HL-60 (cell line): Measurements from ENCODE around the gene ASRGL1.

ENCODE experiments used
- DNase-seq, 2 experiments: peaks; one replicate each; pipeline ENCODE4 v3.0.0-alpha.2; 2010 to 2020; ENCODE audit warnings: low read depth in 1 of 2, low spot score in 1 of 2
- H3K27ac ChIP-seq: fragments of 250-450 bp; sonication (Bioruptor Pico); replicated peaks from 2 replicates; pipeline ENCODE4 v1.5.1; 2020; ENCODE audit warnings: mild to moderate bottlenecking, moderate library complexity
- H3K27me3 ChIP-seq: fragments of 250-450 bp; sonication (Bioruptor Pico); 2 replicates; pipeline ENCODE4 v1.5.1; 2021; ENCODE audit warnings: mild to moderate bottlenecking, moderate library complexity; ENCODE audit not compliant: insufficient read depth, poor library complexity, severe bottlenecking
- H3K4me3 ChIP-seq: replicated peaks from 2 replicates; pipeline ENCODE4 v1.5.1; 2011; ENCODE audit warnings: mild to moderate bottlenecking, control low read depth, low read length; ENCODE audit not compliant: insufficient read depth
- GABPA ChIP-seq: IDR thresholded peaks from 2 replicates; pipeline ENCODE4 v1.6.1; 2012; ENCODE audit warnings: low read depth
- POLR2AphosphoS5 ChIP-seq: IDR thresholded peaks from 2 replicates; pipeline ENCODE4 v1.6.1; 2012; ENCODE audit warnings: low read depth
- SPI1 ChIP-seq: IDR thresholded peaks from 2 replicates; pipeline ENCODE4 v1.6.1; 2012; ENCODE audit warnings: low read depth, mild to moderate bottlenecking, borderline replicate concordance
- TF ChIP-seq, protein P1 (sequence below): IDR thresholded peaks from 2 replicates; pipeline ENCODE4 v1.6.1; 2012; ENCODE audit warnings: low read depth; ENCODE audit not compliant: insufficient replicate concordance
- TF ChIP-seq, protein P2 (sequence below): IDR thresholded peaks from one replicate; pipeline ENCODE4 v1.5.1; 2011; ENCODE audit warnings: low read length, control low read depth, inconsistent platforms; ENCODE audit not compliant: insufficient read depth

ASRGL1 gene

DNA sequence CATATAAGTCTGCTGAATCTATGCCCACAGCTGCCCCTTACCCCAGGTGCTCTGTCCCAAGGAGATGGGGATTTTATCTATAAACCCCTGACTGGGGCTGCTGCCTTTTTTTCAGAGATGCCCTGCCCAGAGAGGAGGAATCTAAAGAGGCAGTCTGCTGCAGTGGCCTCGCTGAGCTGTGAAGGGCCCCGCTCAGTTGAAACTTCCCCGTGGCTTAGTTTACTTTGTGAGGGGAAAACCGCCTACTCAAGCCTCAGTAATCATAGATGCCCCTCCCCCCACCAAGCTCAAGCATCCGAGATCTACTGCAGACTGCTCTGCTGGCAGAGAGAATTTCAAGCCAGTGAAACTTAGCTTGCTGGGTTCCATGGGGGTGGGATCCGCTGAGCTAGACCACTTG is 31.0 kb upstream of the ASRGL1 start:
- no peak overlapping the region for H3K27ac ChIP-seq
- TF ChIP-seq GABPA (no peak), SPI1 (no peak), POLR2AphosphoS5 (no peak)
- TF ChIP-seq, protein P1, sequence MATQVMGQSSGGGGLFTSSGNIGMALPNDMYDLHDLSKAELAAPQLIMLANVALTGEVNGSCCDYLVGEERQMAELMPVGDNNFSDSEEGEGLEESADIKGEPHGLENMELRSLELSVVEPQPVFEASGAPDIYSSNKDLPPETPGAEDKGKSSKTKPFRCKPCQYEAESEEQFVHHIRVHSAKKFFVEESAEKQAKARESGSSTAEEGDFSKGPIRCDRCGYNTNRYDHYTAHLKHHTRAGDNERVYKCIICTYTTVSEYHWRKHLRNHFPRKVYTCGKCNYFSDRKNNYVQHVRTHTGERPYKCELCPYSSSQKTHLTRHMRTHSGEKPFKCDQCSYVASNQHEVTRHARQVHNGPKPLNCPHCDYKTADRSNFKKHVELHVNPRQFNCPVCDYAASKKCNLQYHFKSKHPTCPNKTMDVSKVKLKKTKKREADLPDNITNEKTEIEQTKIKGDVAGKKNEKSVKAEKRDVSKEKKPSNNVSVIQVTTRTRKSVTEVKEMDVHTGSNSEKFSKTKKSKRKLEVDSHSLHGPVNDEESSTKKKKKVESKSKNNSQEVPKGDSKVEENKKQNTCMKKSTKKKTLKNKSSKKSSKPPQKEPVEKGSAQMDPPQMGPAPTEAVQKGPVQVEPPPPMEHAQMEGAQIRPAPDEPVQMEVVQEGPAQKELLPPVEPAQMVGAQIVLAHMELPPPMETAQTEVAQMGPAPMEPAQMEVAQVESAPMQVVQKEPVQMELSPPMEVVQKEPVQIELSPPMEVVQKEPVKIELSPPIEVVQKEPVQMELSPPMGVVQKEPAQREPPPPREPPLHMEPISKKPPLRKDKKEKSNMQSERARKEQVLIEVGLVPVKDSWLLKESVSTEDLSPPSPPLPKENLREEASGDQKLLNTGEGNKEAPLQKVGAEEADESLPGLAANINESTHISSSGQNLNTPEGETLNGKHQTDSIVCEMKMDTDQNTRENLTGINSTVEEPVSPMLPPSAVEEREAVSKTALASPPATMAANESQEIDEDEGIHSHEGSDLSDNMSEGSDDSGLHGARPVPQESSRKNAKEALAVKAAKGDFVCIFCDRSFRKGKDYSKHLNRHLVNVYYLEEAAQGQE = no peak
- TF ChIP-seq, protein P2, sequence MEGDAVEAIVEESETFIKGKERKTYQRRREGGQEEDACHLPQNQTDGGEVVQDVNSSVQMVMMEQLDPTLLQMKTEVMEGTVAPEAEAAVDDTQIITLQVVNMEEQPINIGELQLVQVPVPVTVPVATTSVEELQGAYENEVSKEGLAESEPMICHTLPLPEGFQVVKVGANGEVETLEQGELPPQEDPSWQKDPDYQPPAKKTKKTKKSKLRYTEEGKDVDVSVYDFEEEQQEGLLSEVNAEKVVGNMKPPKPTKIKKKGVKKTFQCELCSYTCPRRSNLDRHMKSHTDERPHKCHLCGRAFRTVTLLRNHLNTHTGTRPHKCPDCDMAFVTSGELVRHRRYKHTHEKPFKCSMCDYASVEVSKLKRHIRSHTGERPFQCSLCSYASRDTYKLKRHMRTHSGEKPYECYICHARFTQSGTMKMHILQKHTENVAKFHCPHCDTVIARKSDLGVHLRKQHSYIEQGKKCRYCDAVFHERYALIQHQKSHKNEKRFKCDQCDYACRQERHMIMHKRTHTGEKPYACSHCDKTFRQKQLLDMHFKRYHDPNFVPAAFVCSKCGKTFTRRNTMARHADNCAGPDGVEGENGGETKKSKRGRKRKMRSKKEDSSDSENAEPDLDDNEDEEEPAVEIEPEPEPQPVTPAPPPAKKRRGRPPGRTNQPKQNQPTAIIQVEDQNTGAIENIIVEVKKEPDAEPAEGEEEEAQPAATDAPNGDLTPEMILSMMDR = no peak
- H3K27me3 ChIP-seq = peaks cover 13% of the 10 kb centered on the region
- H3K4me3 ChIP-seq = no peak overlapping the region
- no peak for DNase-seq

DNA sequence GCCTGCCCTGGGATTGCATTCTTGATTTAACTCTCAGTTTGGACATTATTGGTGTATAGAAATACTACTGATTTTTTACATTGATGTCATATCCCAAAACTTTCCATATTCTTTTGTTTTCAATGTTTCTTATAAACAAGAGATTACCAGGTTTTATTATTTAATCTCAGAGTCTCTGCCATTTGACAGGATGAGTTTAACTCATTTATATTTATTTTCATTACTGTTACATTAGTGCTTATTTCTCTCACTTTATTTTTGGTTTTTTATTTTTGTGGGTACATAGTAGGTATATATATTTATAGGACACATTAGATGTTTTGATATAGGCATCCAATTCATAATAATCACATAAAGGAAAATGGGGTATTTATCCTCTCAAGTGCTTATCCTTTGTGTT is 29.3 kb upstream of the ASRGL1 start:
- Histone ChIP-seq H3K27me3 (peaks cover 9% of the 10 kb centered on the region), H3K4me3 (no peak overlapping the region), H3K27ac (no peak overlapping the region)
- TF ChIP-seq GABPA (no peak), SPI1 (no peak), POLR2AphosphoS5 (no peak)
- TF ChIP-seq, protein P1 = no peak
- TF ChIP-seq, protein P2 = no peak
- no peak for DNase-seq

DNA sequence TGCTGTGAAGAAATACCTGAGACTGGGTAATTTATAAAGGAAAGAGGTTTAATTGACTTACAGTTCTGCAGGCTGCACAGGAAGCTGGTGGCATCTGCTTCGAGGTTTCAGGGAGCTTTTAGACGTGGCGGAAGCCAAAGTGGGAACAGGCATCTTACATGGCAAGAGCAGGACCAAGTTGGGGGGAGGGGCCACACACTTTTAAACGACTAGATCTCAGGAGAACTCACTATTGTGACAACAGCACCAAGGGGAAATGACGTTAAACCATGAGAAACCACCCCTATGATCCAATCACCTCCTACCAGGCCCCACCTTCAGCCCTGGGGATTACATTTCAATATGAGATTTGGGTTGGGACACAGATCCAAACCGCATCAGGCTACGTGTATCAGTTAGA is 27.3 kb upstream of the ASRGL1 start:
- Histone ChIP-seq H3K27ac (no peak overlapping the region), H3K27me3 (peaks cover 3% of the 10 kb centered on the region), H3K4me3 (no peak overlapping the region)
- TF ChIP-seq GABPA = no peak
- no peak for TF ChIP-seq POLR2AphosphoS5
- no peak for TF ChIP-seq SPI1
- TF ChIP-seq, protein P1 = no peak
- TF ChIP-seq, protein P2 = no peak
- DNase-seq = peak in 1 of 2 experiments; percentile 19
